SK-N-MC (cell line): ENCODE data around the gene PREB.

Experiments used
- EZH2 ChIP-seq: fragments of 200-600 bp; sonication (generic); IDR thresholded peaks from one replicate; pipeline ENCODE4 v1.6.1; 2017; ENCODE audit warnings: antibody characterized with exemption
- FOXP2 ChIP-seq: optimal IDR thresholded peaks from 2 replicates; pipeline ENCODE3; 2011; ENCODE audit warnings: mild to moderate bottlenecking, moderate library complexity; ENCODE audit not compliant: insufficient read depth; ENCODE audit errors: extremely low read length, control extremely low read depth
- POLR2AphosphoS5 ChIP-seq: IDR thresholded peaks from 2 replicates; pipeline ENCODE4 v1.6.1; 2012; ENCODE audit warnings: mild to moderate bottlenecking, low read depth, low read length, borderline replicate concordance

DNA sequence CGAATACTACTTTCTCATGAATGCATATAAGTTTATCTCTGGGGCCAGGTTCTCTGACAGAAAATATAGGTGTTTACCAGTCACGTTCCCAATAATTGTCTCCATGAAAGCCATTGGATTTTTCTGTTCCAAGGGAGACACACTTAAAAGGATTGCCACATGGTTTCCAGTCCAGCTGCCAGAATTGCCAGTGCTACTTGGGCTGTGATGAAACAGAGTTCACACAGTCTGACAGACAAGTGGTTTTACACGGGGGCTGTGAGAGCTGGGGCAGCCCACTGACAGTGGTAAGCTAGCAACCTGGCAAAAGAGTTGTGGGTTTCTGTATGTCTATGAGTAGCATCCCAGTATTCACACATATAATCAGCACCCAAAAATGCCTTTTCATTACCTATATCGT, 49.7 kb upstream of the PREB start:
- TF ChIP-seq POLR2AphosphoS5 = no peak
- no peak for TF ChIP-seq FOXP2
- no peak for TF ChIP-seq EZH2
